ENCODE results near the gene GNG2. TPM values are rescaled to one million over a fixed set of nuclear protein-coding genes. Genes with fewer than 3 reads are reported as not detected.

GNG2 gene
- total and polyA plus RNA-seq, 2 donors (not counting 1 experiment from before 2014, with no cell fraction given), result 21.1 to 21.5 TPM

- no peak overlapping the region for H3K9ac ChIP-seq (ENCODE audit: insufficient read depth, low read length)
- peaks cover 28% of the 10 kb centered on the region for H3K79me2 ChIP-seq (ENCODE audit: control insufficient read depth, insufficient read depth, low read length)
- H3K4me2 ChIP-seq (ENCODE audit: extremely low read depth, insufficient read depth, low read length), result peak overlapping the region; percentile 83
- peak overlapping the region; percentile 93 to 99 (median 97) for H3K4me3 ChIP-seq (replicated peaks in 1 of 4; ENCODE audit: control extremely low read depth in 1 of 4, insufficient read depth in 1 of 4, low read depth in 3 of 4, low read length in 4 of 4)
- H3K27me3 ChIP-seq (ENCODE audit: control insufficient read depth, insufficient read depth, low read length), result no peaks in the 10 kb centered on the region
- H2AFZ ChIP-seq (ENCODE audit: low read length), result no peak overlapping the region
- peaks cover 3% of the 10 kb centered on the region for H3K4me1 ChIP-seq (ENCODE audit: control insufficient read depth, extremely low read depth, insufficient read depth, low read length)
- no peaks in the 10 kb centered on the region for H3K9me3 ChIP-seq (ENCODE audit: control insufficient read depth, insufficient read depth, low read depth, low read length)
- TF ChIP-seq CTCF (conservative IDR thresholded peaks at IDR 0.05 in 1 of 2, IDR thresholded peaks at IDR 0.05 in 1 of 2; ENCODE audit: low read depth in 1 of 2, low read length in 2 of 2), result no peak
- TF ChIP-seq EZH2 (IDR thresholded peaks at IDR 0.05; ENCODE audit: low read length, missing control alignments), result no peak
- no peak for DNase-seq (ENCODE audit: low read depth in 2 of 2)
- H3K27ac ChIP-seq (ENCODE audit: insufficient read depth, low read length), result no peak overlapping the region
- H4K20me1 ChIP-seq (ENCODE audit: control insufficient read depth, extremely low read depth, insufficient read depth, low read length), result no peaks in the 10 kb centered on the region
- no peaks in the 10 kb centered on the region for H3K36me3 ChIP-seq (ENCODE audit: control insufficient read depth, insufficient read depth, low read length)
Observed at GRCh38 chr14:51990488-51990887, 130.1 kb downstream of the GNG2 start.

- H3K9ac ChIP-seq (ENCODE audit: insufficient read depth, low read length), result no peak overlapping the region
- H3K79me2 ChIP-seq (ENCODE audit: control insufficient read depth, insufficient read depth, low read length), result peaks cover 28% of the 10 kb centered on the region
- H4K20me1 ChIP-seq (ENCODE audit: control insufficient read depth, extremely low read depth, insufficient read depth, low read length), result no peaks in the 10 kb centered on the region
- no peak overlapping the region for H3K27ac ChIP-seq (ENCODE audit: insufficient read depth, low read length)
- TF ChIP-seq CTCF (conservative IDR thresholded peaks at IDR 0.05 in 1 of 2, IDR thresholded peaks at IDR 0.05 in 1 of 2; ENCODE audit: low read depth in 1 of 2, low read length in 2 of 2) (no peak), EZH2 (IDR thresholded peaks at IDR 0.05; ENCODE audit: low read length, missing control alignments) (no peak)
- no peak overlapping the region for H3K4me2 ChIP-seq (ENCODE audit: extremely low read depth, insufficient read depth, low read length)
- no peaks in the 10 kb centered on the region for H3K27me3 ChIP-seq (ENCODE audit: control insufficient read depth, insufficient read depth, low read length)
- no peak for DNase-seq (ENCODE audit: low read depth in 2 of 2)
- peaks cover 3% of the 10 kb centered on the region for H3K4me1 ChIP-seq (ENCODE audit: control insufficient read depth, extremely low read depth, insufficient read depth, low read length)
- no peaks in the 10 kb centered on the region for H3K36me3 ChIP-seq (ENCODE audit: control insufficient read depth, insufficient read depth, low read length)
- no peak overlapping the region for H3K4me3 ChIP-seq (replicated peaks in 1 of 4; ENCODE audit: control extremely low read depth in 1 of 4, insufficient read depth in 1 of 4, low read depth in 3 of 4, low read length in 4 of 4)
- no peaks in the 10 kb centered on the region for H3K9me3 ChIP-seq (ENCODE audit: control insufficient read depth, insufficient read depth, low read depth, low read length)
- no peak overlapping the region for H2AFZ ChIP-seq (ENCODE audit: low read length)
Observed at GRCh38 chr14:51993285-51993920, 133.0 kb downstream of the GNG2 start.

GRCh38 chr14:51996148-51996746 is 135.8 kb downstream of the GNG2 start:
- Histone ChIP-seq H3K4me1 (ENCODE audit: control insufficient read depth, extremely low read depth, insufficient read depth, low read length) (peaks cover 11% of the 10 kb centered on the region), H3K9me3 (ENCODE audit: control insufficient read depth, insufficient read depth, low read depth, low read length) (no peaks in the 10 kb centered on the region), H2AFZ (ENCODE audit: low read length) (no peak overlapping the region), H3K27me3 (ENCODE audit: control insufficient read depth, insufficient read depth, low read length) (no peaks in the 10 kb centered on the region), H4K20me1 (ENCODE audit: control insufficient read depth, extremely low read depth, insufficient read depth, low read length) (no peaks in the 10 kb centered on the region), H3K79me2 (ENCODE audit: control insufficient read depth, insufficient read depth, low read length) (peaks cover 10% of the 10 kb centered on the region), H3K9ac (ENCODE audit: insufficient read depth, low read length) (no peak overlapping the region), H3K4me3 (replicated peaks in 1 of 4; ENCODE audit: control extremely low read depth in 1 of 4, insufficient read depth in 1 of 4, low read depth in 3 of 4, low read length in 4 of 4) (no peak overlapping the region), H3K4me2 (ENCODE audit: extremely low read depth, insufficient read depth, low read length) (no peak overlapping the region), H3K27ac (ENCODE audit: insufficient read depth, low read length) (no peak overlapping the region), H3K36me3 (ENCODE audit: control insufficient read depth, insufficient read depth, low read length) (peaks cover 4% of the 10 kb centered on the region)
- peak; percentile 26 to 81 for DNase-seq (ENCODE audit: low read depth in 2 of 2)
- TF ChIP-seq CTCF (conservative IDR thresholded peaks at IDR 0.05 in 1 of 2, IDR thresholded peaks at IDR 0.05 in 1 of 2; ENCODE audit: low read depth in 1 of 2, low read length in 2 of 2) (peak; percentile 28 to 65), EZH2 (IDR thresholded peaks at IDR 0.05; ENCODE audit: low read length, missing control alignments) (no peak)
